Measurements from ENCODE around the gene DLG2.
"Not testable (repeated sequence)": the region's sequence is repeated elsewhere in the genome, so short reads cannot be mapped to it uniquely, and the experiment has no call there.

The DLG2 gene

DNA sequence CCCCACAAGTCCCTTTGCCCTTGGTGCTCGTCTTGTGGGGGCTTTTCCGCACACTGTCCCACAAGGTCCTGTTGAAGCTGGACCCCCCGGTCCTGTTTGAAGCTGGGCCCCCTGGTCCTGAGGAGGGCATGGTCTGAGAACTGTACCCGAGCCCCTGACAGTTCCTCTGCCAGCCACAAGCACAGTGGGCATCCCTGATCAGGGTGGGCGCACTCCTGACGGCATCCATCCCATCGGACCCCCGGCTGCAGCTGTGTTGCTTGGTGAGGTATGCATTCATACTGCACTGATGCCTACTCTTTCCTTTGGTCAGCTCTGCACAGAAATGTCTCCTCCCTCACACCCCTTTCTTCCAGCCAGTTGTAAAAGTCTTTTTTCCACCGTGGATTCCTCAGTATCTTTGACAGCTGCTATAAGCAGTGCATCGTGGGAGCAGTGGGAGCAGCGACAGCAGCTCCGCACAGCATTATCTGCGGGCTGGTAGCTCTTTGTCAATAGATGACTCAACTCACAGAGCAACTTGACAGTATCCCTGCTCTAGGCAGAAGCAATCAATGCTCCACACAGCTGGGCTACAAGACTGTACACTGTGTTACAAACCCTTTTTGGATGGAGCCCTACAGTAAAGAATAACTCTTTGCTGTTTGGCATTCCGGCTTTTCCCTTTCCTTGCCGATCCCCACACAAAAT, 1310.1 kb downstream of the DLG2 start:
- TF ChIP-seq, protein P1, sequence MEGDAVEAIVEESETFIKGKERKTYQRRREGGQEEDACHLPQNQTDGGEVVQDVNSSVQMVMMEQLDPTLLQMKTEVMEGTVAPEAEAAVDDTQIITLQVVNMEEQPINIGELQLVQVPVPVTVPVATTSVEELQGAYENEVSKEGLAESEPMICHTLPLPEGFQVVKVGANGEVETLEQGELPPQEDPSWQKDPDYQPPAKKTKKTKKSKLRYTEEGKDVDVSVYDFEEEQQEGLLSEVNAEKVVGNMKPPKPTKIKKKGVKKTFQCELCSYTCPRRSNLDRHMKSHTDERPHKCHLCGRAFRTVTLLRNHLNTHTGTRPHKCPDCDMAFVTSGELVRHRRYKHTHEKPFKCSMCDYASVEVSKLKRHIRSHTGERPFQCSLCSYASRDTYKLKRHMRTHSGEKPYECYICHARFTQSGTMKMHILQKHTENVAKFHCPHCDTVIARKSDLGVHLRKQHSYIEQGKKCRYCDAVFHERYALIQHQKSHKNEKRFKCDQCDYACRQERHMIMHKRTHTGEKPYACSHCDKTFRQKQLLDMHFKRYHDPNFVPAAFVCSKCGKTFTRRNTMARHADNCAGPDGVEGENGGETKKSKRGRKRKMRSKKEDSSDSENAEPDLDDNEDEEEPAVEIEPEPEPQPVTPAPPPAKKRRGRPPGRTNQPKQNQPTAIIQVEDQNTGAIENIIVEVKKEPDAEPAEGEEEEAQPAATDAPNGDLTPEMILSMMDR (IDR thresholded peaks at IDR 0.05; ENCODE audit: control insufficient read depth, extremely low read depth, insufficient read depth): no peak
- H3K4me3 ChIP-seq (ENCODE audit: low read depth, low read length): no peak overlapping the region
- no peak for DNase-seq (ENCODE audit: low read depth)

DNA sequence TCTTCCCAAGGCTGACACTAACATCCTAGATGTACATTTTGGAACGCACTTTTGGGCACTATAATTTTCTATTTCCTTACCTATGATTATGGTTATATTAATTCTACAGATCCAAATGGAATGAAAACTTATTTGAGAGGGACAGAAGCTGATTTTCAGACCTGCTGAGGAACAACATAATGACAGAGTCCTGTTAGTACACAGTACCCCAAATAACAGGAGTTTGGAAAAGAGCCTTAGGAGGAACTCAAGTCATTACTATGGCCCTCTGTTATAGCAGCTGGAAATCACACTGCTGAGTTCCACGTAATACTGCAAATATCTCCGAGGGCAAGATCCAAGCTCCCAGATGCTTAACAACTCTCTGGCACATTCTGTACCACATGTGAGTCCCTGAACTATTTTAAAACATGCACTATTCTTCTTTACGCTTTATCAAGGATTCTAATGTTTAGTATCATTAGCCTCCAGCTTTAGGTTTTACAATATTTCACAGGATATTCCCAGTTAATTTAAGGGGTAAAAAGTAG, 1313.2 kb downstream of the DLG2 start:
- TF ChIP-seq, protein P1 (IDR thresholded peaks at IDR 0.05; ENCODE audit: control insufficient read depth, extremely low read depth, insufficient read depth): no peak
- H3K4me3 ChIP-seq (ENCODE audit: low read depth, low read length): no peak overlapping the region
- no peak for DNase-seq (ENCODE audit: low read depth)

DNA sequence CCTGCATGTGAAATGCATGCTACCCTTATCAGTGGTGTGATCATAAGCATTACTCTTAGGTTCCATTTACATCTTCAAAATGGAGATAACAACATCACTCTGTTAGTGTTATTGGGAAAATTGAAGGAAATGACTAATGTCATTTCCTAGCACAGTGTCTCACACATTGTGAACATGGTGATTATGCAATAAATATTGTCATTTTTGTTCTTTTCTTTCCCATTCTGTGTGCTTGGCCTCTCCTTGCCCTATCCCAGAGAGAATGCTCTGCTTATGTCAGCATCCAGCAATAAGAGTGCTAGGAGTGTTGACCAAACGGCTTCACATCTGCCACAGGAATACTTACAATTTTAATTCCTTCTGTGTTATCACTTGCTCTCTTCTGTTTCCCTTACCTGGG, 1316.9 kb downstream of the DLG2 start:
- DNase-seq (ENCODE audit: low read depth): no peak
- no peak overlapping the region for H3K4me3 ChIP-seq (ENCODE audit: low read depth, low read length)
- TF ChIP-seq, protein P1 (IDR thresholded peaks at IDR 0.05; ENCODE audit: control insufficient read depth, extremely low read depth, insufficient read depth): no peak

DNA sequence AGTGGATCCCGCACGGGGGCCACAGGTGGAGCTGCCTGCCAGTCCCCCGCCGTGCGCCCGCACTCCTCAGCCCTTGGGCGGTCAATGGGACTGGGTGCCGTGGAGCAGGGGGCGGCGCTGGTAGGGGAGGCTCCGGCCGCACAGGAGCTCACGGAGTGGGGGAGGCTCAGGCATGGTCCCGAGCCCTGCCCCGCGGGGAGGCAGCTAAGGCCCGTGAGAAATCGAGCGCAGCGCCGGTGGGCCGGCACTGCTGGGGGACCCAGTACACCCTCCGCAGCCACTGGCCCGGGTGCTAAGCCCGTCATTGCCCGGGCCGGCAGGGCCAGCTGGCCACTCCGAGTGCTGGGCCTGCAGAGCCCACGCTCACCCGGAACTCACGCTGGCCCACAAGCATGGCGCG, 1318.7 kb downstream of the DLG2 start:
- not testable (repeated sequence) for H3K4me3 ChIP-seq (ENCODE audit: low read depth, low read length)

DNA sequence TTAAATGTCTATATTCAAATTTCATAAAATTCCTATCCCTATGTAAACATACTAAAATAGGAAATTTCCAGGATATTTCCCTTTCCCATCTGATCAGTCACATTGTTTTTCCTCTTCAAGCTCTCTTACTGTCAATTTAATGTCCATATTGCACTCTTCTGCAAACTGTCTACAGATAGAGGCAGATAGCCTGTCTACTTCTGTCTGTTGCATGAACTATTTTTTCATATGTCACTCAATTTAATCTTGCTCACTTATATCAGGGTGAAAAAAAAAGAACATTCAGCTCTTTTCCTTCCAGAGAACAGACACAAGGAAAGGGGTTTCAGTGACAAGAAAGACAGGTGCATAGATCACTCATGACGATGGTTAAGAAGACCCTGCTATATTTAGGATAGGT, 1327.1 kb downstream of the DLG2 start:
- H3K4me3 ChIP-seq (ENCODE audit: low read depth, low read length): no peak overlapping the region
- TF ChIP-seq, protein P1 (IDR thresholded peaks at IDR 0.05; ENCODE audit: control insufficient read depth, extremely low read depth, insufficient read depth): no peak
- no peak for DNase-seq (ENCODE audit: low read depth)

More for the DNA sequence above, 1318.7 kb downstream of the DLG2 start:
- DNase-seq (ENCODE audit: low read depth): not testable (repeated sequence)

DNA sequence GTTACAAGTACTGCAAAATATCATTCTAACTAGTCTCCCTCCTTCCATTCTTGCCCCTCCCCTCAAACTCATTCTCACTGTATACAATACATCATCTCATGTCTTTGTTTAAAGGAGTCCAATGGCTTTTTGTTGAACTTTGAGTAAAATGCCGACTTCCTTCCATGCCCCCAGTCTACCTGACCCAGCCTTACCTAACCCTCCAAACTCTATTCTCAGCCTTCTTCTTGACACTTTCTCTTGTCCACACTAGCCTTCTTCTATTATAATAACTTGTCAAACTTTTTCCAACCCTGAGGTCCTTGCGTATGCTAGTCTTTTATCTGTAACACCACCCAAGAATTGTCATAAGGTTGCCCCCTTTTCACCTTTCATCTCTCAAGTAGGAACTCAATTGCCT, 1329.6 kb downstream of the DLG2 start:
- TF ChIP-seq, protein P1 (IDR thresholded peaks at IDR 0.05; ENCODE audit: control insufficient read depth, extremely low read depth, insufficient read depth): no peak
- H3K4me3 ChIP-seq (ENCODE audit: low read depth, low read length): no peak overlapping the region
- no peak for DNase-seq (ENCODE audit: low read depth)

DNA sequence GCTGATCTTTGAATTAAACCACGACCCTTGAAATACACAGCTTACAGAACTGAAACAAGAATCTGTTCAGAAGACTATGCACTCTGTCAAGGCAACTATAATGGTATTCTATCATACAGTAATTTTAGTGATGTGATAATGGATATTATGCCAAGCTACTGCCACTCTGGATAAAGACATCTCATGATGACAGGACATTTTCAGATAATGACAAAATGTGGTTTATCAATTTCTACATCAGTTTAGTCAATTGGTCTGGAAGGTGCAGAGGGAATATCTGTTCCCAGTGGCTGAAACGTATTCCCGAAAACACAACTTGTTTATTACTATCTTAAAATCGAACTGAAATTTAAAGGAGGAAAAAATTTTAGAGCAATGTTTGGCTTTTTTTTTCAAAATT, 1331.3 kb downstream of the DLG2 start:
- DNase-seq (ENCODE audit: low read depth): no peak
- H3K4me3 ChIP-seq (ENCODE audit: low read depth, low read length): no peak overlapping the region
- TF ChIP-seq, protein P1 (IDR thresholded peaks at IDR 0.05; ENCODE audit: control insufficient read depth, extremely low read depth, insufficient read depth): no peak
